Measurements from ENCODE around the gene WWC1. TPM values are rescaled to one million over a fixed set of nuclear protein-coding genes. Genes with fewer than 3 reads are reported as not detected.
"Not testable (repeated sequence)": the region's sequence is repeated elsewhere in the genome, so short reads cannot be mapped to it uniquely, and the experiment has no call there.

WWC1 gene
- total and polyA plus RNA-seq, 2 donors, result 0.66 to 6.0 TPM

DNA sequence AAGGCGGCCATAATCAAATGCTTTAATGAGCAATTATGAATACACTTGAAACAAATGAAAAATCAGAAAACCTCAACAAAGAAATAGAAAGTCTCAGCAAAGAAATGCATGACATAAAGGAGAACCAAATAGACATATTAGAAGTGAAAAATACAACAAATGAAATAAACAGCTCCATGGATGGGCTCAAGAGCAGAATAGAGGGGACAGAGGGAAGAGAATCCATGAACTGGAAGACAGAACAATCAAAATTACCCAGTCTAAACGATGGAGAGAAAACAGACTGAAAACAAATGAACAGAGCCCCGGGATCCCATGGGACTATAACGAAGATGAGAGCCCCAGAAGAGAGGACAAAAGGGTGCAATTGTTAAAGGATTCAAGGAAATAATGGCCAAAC lies 6.6 kb upstream of the WWC1 start:
- Histone ChIP-seq H3K27me3 (ENCODE audit: control insufficient read depth in 2 of 2, insufficient read depth in 1 of 2, low read length in 1 of 2) (peaks cover 0 to 7% of the 10 kb centered on the region in 2 donors), H3K36me3 (ENCODE audit: control insufficient read depth in 2 of 2, insufficient read depth in 2 of 2, low read length in 1 of 2) (no peaks in the 10 kb centered on the region), H3K27ac (ENCODE audit: low read depth in 1 of 2, low read length in 1 of 2) (no peak overlapping the region), H3K4me1 (ENCODE audit: control insufficient read depth in 2 of 2, insufficient read depth in 2 of 2, low read length in 2 of 2) (no peaks in the 10 kb centered on the region), H3K4me3 (ENCODE audit: low read length in 2 of 2) (no peak overlapping the region), H3K9me3 (ENCODE audit: control insufficient read depth in 2 of 2, insufficient read depth in 1 of 2, low read length in 1 of 2) (no peaks in the 10 kb centered on the region)
- 90% methylated on average over 4 of the region's 4 CpGs for WGBS
- DNase-seq (ENCODE audit: low read depth in 6 of 9, low spot score in 9 of 9), result no peak

DNA sequence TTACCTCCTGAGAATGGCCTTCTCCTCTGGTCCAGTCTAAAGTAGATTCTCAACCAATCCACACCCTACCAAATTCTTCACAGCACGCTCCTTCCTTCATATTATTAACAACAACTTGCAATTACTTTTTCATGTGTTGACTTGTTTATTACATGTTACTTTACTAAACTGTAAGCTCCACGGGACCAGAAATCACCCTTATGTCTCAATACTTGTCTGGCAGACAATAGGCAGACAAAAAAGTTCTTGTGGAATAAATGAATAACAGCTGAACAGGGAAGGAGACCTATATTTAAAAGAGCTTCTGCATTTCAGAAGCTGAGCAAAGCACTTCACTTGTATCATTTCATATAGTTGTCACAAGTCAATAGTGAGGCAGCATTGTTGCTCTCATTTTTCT lies 5.7 kb upstream of the WWC1 start:
- WGBS, result 91% methylated on average over 2 of the region's 2 CpGs
- H3K36me3 ChIP-seq (ENCODE audit: control insufficient read depth in 2 of 2, insufficient read depth in 2 of 2, low read length in 1 of 2), result no peaks in the 10 kb centered on the region
- H3K27ac ChIP-seq (ENCODE audit: low read depth in 1 of 2, low read length in 1 of 2), result no peak overlapping the region
- no peaks in the 10 kb centered on the region for H3K9me3 ChIP-seq (ENCODE audit: control insufficient read depth in 2 of 2, insufficient read depth in 1 of 2, low read length in 1 of 2)
- DNase-seq (ENCODE audit: low read depth in 6 of 9, low spot score in 9 of 9), result no peak
- no peak overlapping the region for H3K4me3 ChIP-seq (ENCODE audit: low read length in 2 of 2)
- H3K4me1 ChIP-seq (ENCODE audit: control insufficient read depth in 2 of 2, insufficient read depth in 2 of 2, low read length in 2 of 2), result no peaks in the 10 kb centered on the region
- H3K27me3 ChIP-seq (ENCODE audit: control insufficient read depth in 2 of 2, insufficient read depth in 1 of 2, low read length in 1 of 2), result peaks cover under 1 to 15% of the 10 kb centered on the region in 2 donors

DNA sequence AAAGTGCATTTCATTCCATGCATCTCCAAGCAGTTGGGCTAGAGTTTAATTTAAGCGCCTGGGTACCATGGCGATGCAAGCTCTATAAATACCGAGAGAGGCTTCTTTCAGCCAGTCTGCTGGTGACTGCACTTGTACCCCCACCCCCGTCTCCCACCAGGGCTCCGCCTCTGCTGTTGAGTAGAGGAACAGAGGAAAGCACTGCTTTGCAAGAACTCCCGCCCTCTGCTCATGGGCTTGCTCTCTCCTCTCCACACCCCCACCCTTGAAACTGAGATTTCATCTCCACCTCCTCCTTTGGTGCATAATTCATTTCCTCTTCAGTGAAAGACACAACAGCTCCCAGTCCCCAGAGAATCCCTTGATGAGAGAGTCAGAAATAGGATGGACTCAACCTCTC lies 5.1 kb upstream of the WWC1 start:
- no peaks in the 10 kb centered on the region for H3K4me1 ChIP-seq (ENCODE audit: control insufficient read depth in 2 of 2, insufficient read depth in 2 of 2, low read length in 2 of 2)
- H3K9me3 ChIP-seq (ENCODE audit: control insufficient read depth in 2 of 2, insufficient read depth in 1 of 2, low read length in 1 of 2), result peaks cover 0 to 3% of the 10 kb centered on the region in 2 donors
- H3K27ac ChIP-seq (ENCODE audit: low read depth in 1 of 2, low read length in 1 of 2), result no peak overlapping the region
- WGBS, result 39% methylated on average over 6 of the region's 6 CpGs
- peaks cover 8 to 22% of the 10 kb centered on the region in 2 donors for H3K27me3 ChIP-seq (ENCODE audit: control insufficient read depth in 2 of 2, insufficient read depth in 1 of 2, low read length in 1 of 2)
- no peak overlapping the region for H3K4me3 ChIP-seq (ENCODE audit: low read length in 2 of 2)
- no peaks in the 10 kb centered on the region for H3K36me3 ChIP-seq (ENCODE audit: control insufficient read depth in 2 of 2, insufficient read depth in 2 of 2, low read length in 1 of 2)
- no peak for DNase-seq (ENCODE audit: low read depth in 6 of 9, low spot score in 9 of 9)

DNA sequence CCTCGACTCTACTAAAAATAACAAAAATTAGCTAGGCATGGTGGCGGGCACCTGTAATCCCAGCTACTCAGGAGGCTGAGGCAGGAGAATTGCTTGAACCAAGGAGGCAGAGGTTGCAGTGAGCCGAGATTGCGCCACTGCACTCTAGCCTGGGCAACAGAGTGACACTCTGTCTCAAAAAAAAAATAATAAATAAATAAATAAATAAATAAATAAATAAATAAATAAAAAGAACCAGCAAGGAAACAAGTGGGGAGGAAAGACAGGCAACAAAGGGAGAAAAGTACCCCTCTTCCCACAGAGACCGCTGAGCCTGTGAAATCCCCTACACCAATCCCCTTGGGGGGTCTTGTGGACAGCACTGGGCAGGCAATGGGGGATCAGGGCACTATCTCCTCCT lies 4.6 kb upstream of the WWC1 start:
- WGBS, result 92% methylated on average over 5 of the region's 5 CpGs
- not testable (repeated sequence) for H3K27ac ChIP-seq (ENCODE audit: low read depth in 1 of 2, low read length in 1 of 2); H3K4me3 ChIP-seq (ENCODE audit: low read length in 2 of 2); DNase-seq (ENCODE audit: low read depth in 6 of 9, low spot score in 9 of 9); H3K36me3 ChIP-seq (ENCODE audit: control insufficient read depth in 2 of 2, insufficient read depth in 2 of 2, low read length in 1 of 2); H3K4me1 ChIP-seq (ENCODE audit: control insufficient read depth in 2 of 2, insufficient read depth in 2 of 2, low read length in 2 of 2); H3K9me3 ChIP-seq (ENCODE audit: control insufficient read depth in 2 of 2, insufficient read depth in 1 of 2, low read length in 1 of 2)
- H3K27me3 ChIP-seq (ENCODE audit: control insufficient read depth in 2 of 2, insufficient read depth in 1 of 2, low read length in 1 of 2), result peaks cover 12 to 24% of the 10 kb centered on the region in 2 donors

DNA sequence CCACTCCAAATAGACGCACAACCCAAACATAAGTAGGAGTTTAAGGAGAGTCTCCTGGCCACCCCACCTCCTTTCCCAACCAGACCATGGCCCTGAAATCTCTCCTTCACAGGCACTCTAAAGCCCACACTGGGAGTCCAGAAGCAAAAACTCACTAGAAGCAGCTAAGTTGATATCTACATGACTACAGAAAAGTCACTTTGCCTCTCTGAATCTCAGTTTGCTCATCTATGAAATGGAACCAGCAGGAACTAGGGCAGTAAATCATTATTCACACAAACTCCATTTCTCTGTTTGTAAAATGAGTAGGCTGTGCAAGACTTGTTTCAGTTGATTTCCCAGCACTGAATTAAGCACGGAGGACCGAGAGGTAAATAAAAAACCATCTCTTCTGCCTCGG lies 4.1 kb upstream of the WWC1 start:
- H3K27me3 ChIP-seq (ENCODE audit: control insufficient read depth in 2 of 2, insufficient read depth in 1 of 2, low read length in 1 of 2), result peaks cover 17 to 29% of the 10 kb centered on the region in 2 donors
- no peak for DNase-seq (ENCODE audit: low read depth in 6 of 9, low spot score in 9 of 9)
- no peak overlapping the region for H3K4me3 ChIP-seq (ENCODE audit: low read length in 2 of 2)
- no peaks in the 10 kb centered on the region for H3K36me3 ChIP-seq (ENCODE audit: control insufficient read depth in 2 of 2, insufficient read depth in 2 of 2, low read length in 1 of 2)
- H3K27ac ChIP-seq (ENCODE audit: low read depth in 1 of 2, low read length in 1 of 2), result no peak overlapping the region
- no peaks in the 10 kb centered on the region for H3K4me1 ChIP-seq (ENCODE audit: control insufficient read depth in 2 of 2, insufficient read depth in 2 of 2, low read length in 2 of 2)
- peaks cover 0 to 3% of the 10 kb centered on the region in 2 donors for H3K9me3 ChIP-seq (ENCODE audit: control insufficient read depth in 2 of 2, insufficient read depth in 1 of 2, low read length in 1 of 2)
- WGBS, result 91% methylated on average over 4 of the region's 4 CpGs

DNA sequence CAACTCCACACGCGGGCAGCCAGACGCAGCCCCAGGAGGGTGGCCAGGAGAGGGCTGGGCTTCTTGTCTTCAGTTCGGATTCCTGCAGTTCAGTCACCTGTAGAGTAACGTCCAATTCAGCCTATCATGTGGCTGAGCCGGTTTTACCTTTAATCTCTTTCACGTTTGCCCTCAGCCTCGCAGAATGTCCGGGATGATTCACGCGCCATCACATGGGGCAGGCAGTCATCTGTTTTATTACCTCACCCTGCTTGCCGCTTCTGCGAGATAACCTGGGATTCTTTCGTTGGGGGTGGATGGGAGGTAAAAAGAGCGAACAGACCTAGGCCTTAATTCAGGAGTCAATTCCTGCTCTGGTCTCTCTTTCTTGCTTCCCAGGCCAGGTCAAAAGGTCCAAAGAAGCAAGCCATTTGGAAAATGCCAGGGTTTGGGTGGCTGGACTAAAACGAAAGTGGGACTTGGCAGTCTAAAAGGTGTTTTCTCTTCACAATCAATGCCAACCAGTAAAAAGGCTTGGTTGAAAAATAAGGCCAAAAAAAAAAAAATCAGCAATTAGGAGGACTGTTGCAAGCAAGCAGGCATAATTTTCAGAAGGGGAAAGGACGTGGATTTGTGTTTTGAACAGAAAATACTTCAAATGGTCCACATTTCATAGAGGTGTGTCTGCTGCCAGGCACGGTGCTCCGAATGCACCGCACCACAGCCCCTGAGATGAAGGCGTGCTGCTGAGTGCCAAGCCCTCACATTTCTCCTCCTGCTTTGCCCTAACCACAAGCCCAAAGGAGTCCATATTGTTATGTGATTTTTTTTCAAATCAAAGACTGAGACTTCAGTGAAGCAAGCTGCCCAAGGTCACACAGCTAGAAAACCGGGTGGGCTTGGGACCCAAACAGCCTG lies 2.8 kb upstream of the WWC1 start:
- DNase-seq (ENCODE audit: low read depth in 6 of 9, low spot score in 9 of 9), result no peak
- Histone ChIP-seq H3K27me3 (ENCODE audit: control insufficient read depth in 2 of 2, insufficient read depth in 1 of 2, low read length in 1 of 2) (peaks cover 25 to 42% of the 10 kb centered on the region in 2 donors), H3K9me3 (ENCODE audit: control insufficient read depth in 2 of 2, insufficient read depth in 1 of 2, low read length in 1 of 2) (peaks cover 0 to 3% of the 10 kb centered on the region in 2 donors), H3K36me3 (ENCODE audit: control insufficient read depth in 2 of 2, insufficient read depth in 2 of 2, low read length in 1 of 2) (no peaks in the 10 kb centered on the region), H3K4me3 (ENCODE audit: low read length in 2 of 2) (no peak overlapping the region), H3K4me1 (ENCODE audit: control insufficient read depth in 2 of 2, insufficient read depth in 2 of 2, low read length in 2 of 2) (no peaks in the 10 kb centered on the region), H3K27ac (ENCODE audit: low read depth in 1 of 2, low read length in 1 of 2) (peak overlapping the region in 1 of 2 donors; percentile 37)
- WGBS, result 83% methylated on average over 22 of the region's 22 CpGs

DNA sequence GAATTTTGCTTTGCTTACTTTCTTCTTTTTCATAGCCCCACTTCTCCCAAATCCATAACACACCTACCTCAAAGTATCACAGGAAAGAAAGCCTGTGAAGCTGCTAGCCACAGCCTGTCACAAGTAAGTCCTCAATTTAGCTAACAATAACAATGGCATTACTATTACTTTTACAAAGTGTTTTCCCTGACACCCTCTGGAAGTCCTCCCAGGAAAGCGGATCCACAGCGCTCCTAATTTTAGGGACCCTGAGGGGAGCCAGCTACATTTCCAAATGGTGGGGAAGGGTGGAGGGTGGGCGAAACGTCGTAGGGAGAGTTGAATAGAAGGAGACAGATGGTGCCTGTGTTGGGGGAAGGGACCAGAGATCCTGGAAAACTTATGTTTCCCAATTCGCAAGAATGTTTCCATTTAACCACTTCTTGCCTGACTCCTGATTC lies 523 bp upstream of the WWC1 start:
- Histone ChIP-seq H3K4me3 (ENCODE audit: low read length in 2 of 2) (no peak overlapping the region), H3K4me1 (ENCODE audit: control insufficient read depth in 2 of 2, insufficient read depth in 2 of 2, low read length in 2 of 2) (no peaks in the 10 kb centered on the region), H3K27me3 (ENCODE audit: control insufficient read depth in 2 of 2, insufficient read depth in 1 of 2, low read length in 1 of 2) (peaks cover 27 to 58% of the 10 kb centered on the region in 2 donors), H3K36me3 (ENCODE audit: control insufficient read depth in 2 of 2, insufficient read depth in 2 of 2, low read length in 1 of 2) (no peaks in the 10 kb centered on the region), H3K27ac (ENCODE audit: low read depth in 1 of 2, low read length in 1 of 2) (no peak overlapping the region), H3K9me3 (ENCODE audit: control insufficient read depth in 2 of 2, insufficient read depth in 1 of 2, low read length in 1 of 2) (peaks cover 0 to 3% of the 10 kb centered on the region in 2 donors)
- DNase-seq (ENCODE audit: low read depth in 6 of 9, low spot score in 9 of 9), result no peak
- 29% methylated on average over 6 of the region's 6 CpGs for WGBS

DNA sequence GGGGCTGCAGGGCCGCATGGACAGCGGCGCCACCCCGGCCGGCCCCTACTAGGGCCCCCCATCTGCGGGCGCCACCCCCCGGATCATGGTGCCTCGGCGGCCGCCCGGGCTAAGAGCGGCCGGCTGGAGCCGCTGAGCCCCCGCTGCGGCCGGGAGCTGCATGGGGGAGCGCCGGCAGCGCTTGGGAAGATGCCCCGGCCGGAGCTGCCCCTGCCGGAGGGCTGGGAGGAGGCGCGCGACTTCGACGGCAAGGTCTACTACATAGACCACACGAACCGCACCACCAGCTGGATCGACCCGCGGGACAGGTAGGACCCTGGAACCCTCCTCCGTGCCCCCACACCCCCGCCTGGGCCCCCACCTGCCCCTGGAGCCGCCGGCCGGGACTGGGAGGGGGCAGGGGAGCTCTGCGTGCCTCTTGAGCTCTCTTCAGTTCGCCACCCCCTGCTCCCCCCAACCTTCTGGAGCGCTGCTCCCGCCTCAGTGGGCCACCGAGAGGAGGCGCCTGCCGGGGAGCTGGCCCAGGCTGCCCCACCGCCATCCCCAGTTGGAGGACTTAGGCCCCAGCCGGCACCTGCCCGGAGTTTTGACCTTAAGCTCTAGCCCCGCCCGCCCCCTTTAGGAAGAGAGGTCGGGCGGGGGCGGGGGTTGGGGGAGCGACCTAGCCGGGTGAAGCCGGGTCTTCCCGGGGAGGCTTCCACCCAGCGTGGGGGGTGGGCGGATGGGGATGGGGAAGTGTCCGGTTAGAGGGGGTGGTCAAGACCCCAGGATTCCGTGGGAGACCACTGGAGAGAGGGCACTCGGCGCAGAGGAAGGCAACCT lies 730 bp downstream of the WWC1 start:
- no peak for DNase-seq (ENCODE audit: low read depth in 6 of 9, low spot score in 9 of 9)
- H3K36me3 ChIP-seq (ENCODE audit: control insufficient read depth in 2 of 2, insufficient read depth in 2 of 2, low read length in 1 of 2), result no peaks in the 10 kb centered on the region
- H3K27ac ChIP-seq (ENCODE audit: low read depth in 1 of 2, low read length in 1 of 2), result no peak overlapping the region
- WGBS, result 5% methylated on average over 64 of the region's 64 CpGs
- peaks cover 0 to 3% of the 10 kb centered on the region in 2 donors for H3K9me3 ChIP-seq (ENCODE audit: control insufficient read depth in 2 of 2, insufficient read depth in 1 of 2, low read length in 1 of 2)
- H3K4me3 ChIP-seq (ENCODE audit: low read length in 2 of 2), result peak overlapping the region in 1 of 2 donors; percentile 42
- H3K27me3 ChIP-seq (ENCODE audit: control insufficient read depth in 2 of 2, insufficient read depth in 1 of 2, low read length in 1 of 2), result peaks cover 27 to 58% of the 10 kb centered on the region in 2 donors
- no peaks in the 10 kb centered on the region for H3K4me1 ChIP-seq (ENCODE audit: control insufficient read depth in 2 of 2, insufficient read depth in 2 of 2, low read length in 2 of 2)

Measured in thymus (tissue), 11 donors.